ENCODE data around the gene CPXM1.

GRCh38 chr20:2795451-2795850, 5.0 kb downstream of the CPXM1 start:
- TF ChIP-seq EP300 (IDR thresholded peaks at IDR 0.05) (no peak), POLR2A (IDR thresholded peaks at IDR 0.05) (no peak), CTCF (IDR thresholded peaks at IDR 0.05) (no peak), POLR2AphosphoS5 (IDR thresholded peaks at IDR 0.05) (no peak)

Measured in upper lobe of left lung (tissue), 4 donors.